Skeletal muscle satellite cell (primary cell): Measurements from ENCODE around the gene WNT2B.
A peak's percentile ranks its signal among the peaks of the same experiment; 100 is the strongest.

ENCODE experiments used
- H3K27me3 ChIP-seq: 2 replicates; pipeline ENCODE4 v1.7.0; 2013; ENCODE audit warnings: low read length; ENCODE audit not compliant: control insufficient read depth, insufficient read depth
- H3K36me3 ChIP-seq: 2 replicates; pipeline ENCODE4 v1.7.0; 2013; ENCODE audit warnings: mild to moderate bottlenecking, control low read depth, low read length; ENCODE audit not compliant: insufficient read depth
- H3K4me1 ChIP-seq: 2 replicates; pipeline ENCODE4 v1.7.0; 2013; ENCODE audit warnings: low read length; ENCODE audit not compliant: control insufficient read depth, insufficient read depth
- H3K4me2 ChIP-seq: 2 replicates; pipeline ENCODE4 v1.7.0; 2013; ENCODE audit warnings: mild to moderate bottlenecking, low read length
- H3K4me3 ChIP-seq: 2 replicates; pipeline ENCODE4 v1.7.0; 2013; ENCODE audit warnings: low read length
- H3K9ac ChIP-seq: 2 replicates; pipeline ENCODE4 v1.7.0; 2013; ENCODE audit warnings: mild to moderate bottlenecking, low read depth, low read length, moderate library complexity
- H3K9me3 ChIP-seq: replicated peaks from 2 replicates; pipeline ENCODE4 v1.7.0; 2013; ENCODE audit warnings: mild to moderate bottlenecking, control low read depth, low read length

The WNT2B gene

DNA sequence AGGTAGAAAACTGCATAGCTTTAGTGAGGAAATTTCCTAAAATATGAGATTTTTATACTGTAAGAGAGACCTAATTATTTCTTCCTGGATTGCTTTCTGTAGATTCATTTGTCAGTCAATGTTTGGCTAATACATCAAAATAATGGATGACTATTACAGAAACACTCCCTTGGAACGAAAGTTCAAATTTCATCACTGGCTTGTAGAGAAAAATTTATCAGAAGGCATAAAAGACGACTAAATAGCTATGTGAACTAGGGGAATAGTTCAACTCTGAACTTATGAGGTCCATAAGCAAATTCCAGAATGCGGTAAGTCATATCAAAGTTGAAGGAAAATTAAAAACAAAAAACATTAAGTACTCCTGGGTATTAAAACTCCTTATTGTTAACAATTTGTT is 36.0 kb downstream of the WNT2B start:
- Histone ChIP-seq H3K4me3 (peak overlapping the region; percentile 28), H3K4me2 (peak overlapping the region; percentile 67), H3K9me3 (no peaks in the 10 kb centered on the region), H3K9ac (peak overlapping the region; percentile 84), H3K27me3 (no peaks in the 10 kb centered on the region), H3K4me1 (peaks cover 37% of the 10 kb centered on the region), H3K36me3 (peaks cover 10% of the 10 kb centered on the region)

DNA sequence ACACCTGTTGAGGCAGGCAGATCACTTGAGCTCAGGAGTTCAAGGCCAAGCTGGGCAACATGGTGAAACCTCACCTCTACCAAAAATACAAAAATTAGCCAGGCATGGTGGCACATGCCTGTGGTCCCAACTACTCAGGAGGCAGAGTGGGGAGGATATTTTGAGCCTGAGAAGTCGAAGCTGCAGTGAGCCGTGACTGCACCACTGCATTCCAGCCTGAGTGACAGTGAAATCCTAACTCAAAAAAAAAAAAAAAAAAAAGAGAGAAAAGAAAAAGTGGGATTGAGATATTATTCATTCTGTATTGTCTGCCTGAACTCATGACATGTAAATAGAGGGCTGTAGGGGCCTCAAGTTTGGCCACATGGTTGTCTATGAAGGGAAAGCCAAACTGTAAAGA is 37.3 kb downstream of the WNT2B start:
- H3K4me2 ChIP-seq: no peak overlapping the region
- no peak overlapping the region for H3K4me3 ChIP-seq
- H3K27me3 ChIP-seq: no peaks in the 10 kb centered on the region
- H3K36me3 ChIP-seq: peaks cover 12% of the 10 kb centered on the region
- H3K9ac ChIP-seq: peak overlapping the region; percentile 84
- peaks cover 26% of the 10 kb centered on the region for H3K4me1 ChIP-seq
- no peaks in the 10 kb centered on the region for H3K9me3 ChIP-seq

DNA sequence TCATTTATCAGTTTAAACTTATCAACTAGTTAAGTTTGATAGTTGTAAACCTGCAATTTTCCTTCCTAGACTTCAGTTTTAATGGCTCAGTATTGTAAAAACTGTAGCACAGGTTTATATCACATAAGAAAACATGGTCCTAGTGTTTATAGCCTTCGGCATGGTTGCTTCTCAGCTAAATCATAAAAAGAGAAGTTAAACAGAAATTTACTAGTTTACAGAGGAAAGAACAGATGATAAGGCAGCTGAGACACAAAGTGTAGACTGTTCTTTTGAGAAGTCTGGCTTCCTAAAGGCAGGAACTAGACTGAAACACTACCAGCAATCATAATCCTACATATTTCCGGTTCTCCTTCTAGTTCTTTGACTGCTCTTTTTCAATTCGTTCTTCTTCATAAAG is 39.8 kb downstream of the WNT2B start:
- Histone ChIP-seq H3K4me1 (peaks cover 25% of the 10 kb centered on the region), H3K9me3 (no peaks in the 10 kb centered on the region), H3K27me3 (no peaks in the 10 kb centered on the region), H3K9ac (no peak overlapping the region), H3K4me3 (no peak overlapping the region), H3K36me3 (peaks cover 4% of the 10 kb centered on the region), H3K4me2 (no peak overlapping the region)

DNA sequence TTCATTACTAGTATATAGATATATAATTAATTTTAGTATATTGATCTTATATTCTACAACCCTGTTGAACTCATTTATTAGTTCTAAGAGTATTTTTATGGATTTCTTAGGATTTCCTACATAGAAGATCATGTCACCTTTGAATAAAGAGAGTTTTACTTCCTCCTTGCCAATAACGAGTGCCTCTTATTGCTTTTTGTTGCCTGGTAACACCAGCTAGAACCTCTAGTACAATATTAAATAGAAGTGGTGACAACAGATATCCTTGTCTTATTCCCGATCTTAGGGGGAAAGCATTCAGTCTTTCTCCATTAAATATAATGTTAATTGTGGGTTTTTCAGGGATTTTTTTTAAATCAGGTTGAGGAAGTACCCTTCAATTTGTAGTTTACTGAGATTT is 40.8 kb downstream of the WNT2B start:
- H3K4me1 ChIP-seq: peaks cover 17% of the 10 kb centered on the region
- no peaks in the 10 kb centered on the region for H3K27me3 ChIP-seq
- H3K36me3 ChIP-seq: peaks cover 4% of the 10 kb centered on the region
- H3K4me3 ChIP-seq: no peak overlapping the region
- no peak overlapping the region for H3K4me2 ChIP-seq
- no peak overlapping the region for H3K9ac ChIP-seq
- H3K9me3 ChIP-seq: no peaks in the 10 kb centered on the region

DNA sequence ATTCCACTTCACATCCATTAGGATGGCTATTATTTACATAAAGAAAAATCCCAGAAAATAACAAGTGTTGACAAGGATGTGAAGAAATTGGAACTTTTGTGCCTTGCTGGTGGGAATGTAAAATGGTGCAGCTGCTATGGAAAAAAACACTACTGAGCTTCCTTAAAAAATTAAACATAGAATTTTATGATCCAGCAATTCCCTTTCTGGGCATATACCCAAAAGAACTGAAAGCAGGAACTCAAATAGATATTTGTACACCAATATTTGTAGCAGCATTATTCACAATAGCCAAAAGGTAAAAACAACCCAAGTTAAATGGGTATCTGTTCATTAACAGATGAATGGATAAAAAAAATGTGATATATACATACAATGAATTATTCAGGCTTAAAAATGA is 45.6 kb downstream of the WNT2B start:
- H3K9ac ChIP-seq: no peak overlapping the region
- peaks cover 9% of the 10 kb centered on the region for H3K36me3 ChIP-seq
- H3K4me3 ChIP-seq: no peak overlapping the region
- H3K9me3 ChIP-seq: no peaks in the 10 kb centered on the region
- no peaks in the 10 kb centered on the region for H3K27me3 ChIP-seq
- peaks cover 10% of the 10 kb centered on the region for H3K4me1 ChIP-seq
- H3K4me2 ChIP-seq: no peak overlapping the region

DNA sequence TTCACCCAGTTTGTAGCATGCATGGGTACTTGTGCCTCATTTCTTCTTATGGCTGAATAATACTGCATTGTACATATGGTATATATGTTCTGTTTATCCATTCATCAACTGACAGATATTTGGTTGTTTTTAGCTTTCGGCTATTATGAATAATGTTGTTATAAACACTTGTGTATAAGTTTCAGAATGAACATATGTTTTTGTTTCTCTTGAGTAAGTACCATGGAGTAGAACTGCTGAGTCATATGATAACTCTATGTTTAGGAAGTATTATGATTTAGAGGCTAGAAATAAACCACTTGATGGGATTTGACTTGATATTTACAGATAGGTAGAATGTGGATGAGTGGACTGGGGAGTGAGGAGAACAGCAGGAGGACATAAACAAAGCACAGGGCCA is 48.6 kb downstream of the WNT2B start:
- no peak overlapping the region for H3K9ac ChIP-seq
- peaks cover 6% of the 10 kb centered on the region for H3K36me3 ChIP-seq
- no peak overlapping the region for H3K4me3 ChIP-seq
- H3K4me2 ChIP-seq: no peak overlapping the region
- H3K4me1 ChIP-seq: peaks cover 10% of the 10 kb centered on the region
- no peaks in the 10 kb centered on the region for H3K27me3 ChIP-seq
- no peaks in the 10 kb centered on the region for H3K9me3 ChIP-seq

DNA sequence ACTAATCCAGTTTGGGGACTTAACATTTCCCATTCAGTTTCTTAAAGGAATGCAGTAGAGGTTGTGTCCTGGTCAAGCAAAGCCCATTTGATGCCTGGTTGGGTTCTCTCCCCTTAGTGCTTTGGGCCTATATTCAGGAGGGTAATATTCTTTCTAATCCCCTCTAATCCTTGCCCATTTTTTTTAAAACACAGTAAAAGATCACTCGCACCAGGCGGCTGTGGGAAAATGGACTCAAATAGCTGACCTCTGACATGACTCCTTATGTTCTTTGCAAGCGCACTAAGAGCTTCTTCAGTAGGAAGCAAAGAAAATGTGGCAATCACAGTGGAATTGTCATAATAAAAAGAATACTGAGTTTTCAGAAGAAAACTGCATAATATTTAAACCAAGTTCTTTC is 49.9 kb downstream of the WNT2B start:
- Histone ChIP-seq H3K9ac (no peak overlapping the region), H3K4me1 (peaks cover 10% of the 10 kb centered on the region), H3K4me3 (no peak overlapping the region), H3K27me3 (no peaks in the 10 kb centered on the region), H3K4me2 (no peak overlapping the region), H3K9me3 (no peaks in the 10 kb centered on the region), H3K36me3 (peaks cover 6% of the 10 kb centered on the region)

DNA sequence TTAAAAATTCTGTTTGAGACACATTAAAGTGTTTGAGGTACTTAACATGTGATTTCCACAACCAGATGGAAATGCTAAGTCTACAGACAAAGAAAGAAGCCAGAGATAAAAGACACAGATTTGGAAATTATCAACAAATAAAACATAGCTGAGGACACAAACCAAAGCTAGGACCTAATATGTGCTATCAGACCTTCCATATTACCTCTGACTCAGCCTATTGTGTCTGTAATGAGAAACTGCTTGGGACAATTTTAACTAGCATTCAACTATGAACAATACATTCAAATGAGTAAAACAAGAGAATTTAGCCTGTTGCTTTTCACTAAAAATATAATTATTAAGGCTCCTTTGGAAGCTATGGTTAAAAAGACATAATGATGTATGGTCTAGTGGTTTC is 54.6 kb downstream of the WNT2B start:
- no peaks in the 10 kb centered on the region for H3K27me3 ChIP-seq
- H3K4me3 ChIP-seq: no peak overlapping the region
- peaks cover 3% of the 10 kb centered on the region for H3K36me3 ChIP-seq

DNA sequence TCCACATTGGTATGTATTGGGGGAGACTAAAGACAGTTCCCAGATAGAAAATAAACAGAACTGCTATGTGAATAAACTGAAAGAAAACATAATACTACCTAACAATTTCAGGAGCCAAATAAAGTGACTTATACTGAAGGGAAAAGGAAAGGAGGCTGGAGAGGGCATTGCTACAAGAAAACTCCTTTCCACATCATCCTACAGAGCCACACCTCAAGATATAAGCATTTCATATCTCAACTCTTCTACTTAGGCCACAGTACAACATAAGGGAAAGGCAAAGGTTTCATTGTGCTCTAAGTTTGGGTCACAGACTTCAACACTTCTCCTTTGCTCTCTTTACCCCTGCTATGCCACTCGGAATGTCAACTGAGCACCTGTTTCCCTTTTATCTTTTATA is 55.3 kb downstream of the WNT2B start:
- Histone ChIP-seq H3K27me3 (no peaks in the 10 kb centered on the region), H3K9me3 (no peaks in the 10 kb centered on the region), H3K9ac (no peak overlapping the region), H3K4me3 (no peak overlapping the region), H3K36me3 (peaks cover 4% of the 10 kb centered on the region), H3K4me2 (no peak overlapping the region), H3K4me1 (no peaks in the 10 kb centered on the region)

More for the DNA sequence above, 54.6 kb downstream of the WNT2B start:
- Histone ChIP-seq H3K9ac (no peak overlapping the region), H3K9me3 (no peaks in the 10 kb centered on the region), H3K4me1 (no peaks in the 10 kb centered on the region), H3K4me2 (no peak overlapping the region)

DNA sequence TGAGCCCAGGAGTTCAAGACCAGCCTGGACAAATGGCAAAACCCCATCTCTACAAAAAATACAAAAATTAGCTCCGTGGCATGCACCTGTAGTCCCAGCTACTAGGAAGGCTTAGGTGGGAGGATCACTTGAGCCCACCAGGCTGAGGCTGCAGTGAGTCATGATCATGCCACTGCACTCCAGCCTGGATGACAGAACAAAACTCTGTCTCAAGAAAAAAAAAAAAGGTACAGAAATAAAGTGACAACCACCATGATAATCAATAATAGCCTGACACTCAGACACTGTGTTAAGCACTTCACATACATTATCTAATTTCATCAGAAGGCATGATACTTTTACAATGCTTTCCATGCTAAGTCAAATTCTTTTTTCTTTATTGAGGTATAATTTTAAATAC is 57.0 kb downstream of the WNT2B start:
- no peaks in the 10 kb centered on the region for H3K4me1 ChIP-seq
- no peaks in the 10 kb centered on the region for H3K9me3 ChIP-seq
- H3K4me3 ChIP-seq: no peak overlapping the region
- no peak overlapping the region for H3K9ac ChIP-seq
- no peaks in the 10 kb centered on the region for H3K27me3 ChIP-seq
- H3K4me2 ChIP-seq: no peak overlapping the region
- H3K36me3 ChIP-seq: peaks cover 8% of the 10 kb centered on the region

DNA sequence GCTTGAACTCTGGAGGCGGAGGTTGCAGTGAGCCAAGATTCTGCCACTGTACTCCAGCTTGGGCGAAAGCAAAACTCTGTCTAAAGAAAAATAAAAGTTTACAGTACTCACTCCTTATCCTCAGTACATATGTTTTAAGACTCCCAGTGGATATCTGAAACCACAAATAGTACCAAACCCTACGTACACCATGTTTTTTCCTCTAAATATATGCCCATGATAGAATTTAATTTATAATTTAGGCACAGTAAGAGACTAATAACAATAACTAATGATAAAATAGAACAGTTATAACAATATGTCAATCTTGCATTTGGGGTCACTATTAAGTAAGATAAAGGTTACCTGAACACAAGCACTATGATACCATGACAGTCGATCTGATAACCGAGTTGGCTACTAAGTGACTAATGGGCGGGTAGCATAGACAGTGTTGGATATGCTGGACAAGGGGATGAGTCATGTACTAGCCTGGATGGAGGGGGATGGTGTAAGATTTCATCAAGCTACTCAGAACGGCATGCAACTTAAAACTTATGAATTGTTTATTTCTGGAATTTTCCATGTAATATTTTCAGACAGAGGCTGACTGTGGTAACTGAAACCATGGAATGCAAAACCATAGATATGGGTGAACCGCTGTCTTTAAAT is 66.5 kb downstream of the WNT2B start:
- H3K4me1 ChIP-seq: peaks cover 10% of the 10 kb centered on the region
- H3K4me3 ChIP-seq: no peak overlapping the region
- no peak overlapping the region for H3K9ac ChIP-seq
- H3K27me3 ChIP-seq: no peaks in the 10 kb centered on the region
- H3K9me3 ChIP-seq: no peaks in the 10 kb centered on the region
- H3K4me2 ChIP-seq: peak overlapping the region; percentile 32
- H3K36me3 ChIP-seq: peaks cover 28% of the 10 kb centered on the region

DNA sequence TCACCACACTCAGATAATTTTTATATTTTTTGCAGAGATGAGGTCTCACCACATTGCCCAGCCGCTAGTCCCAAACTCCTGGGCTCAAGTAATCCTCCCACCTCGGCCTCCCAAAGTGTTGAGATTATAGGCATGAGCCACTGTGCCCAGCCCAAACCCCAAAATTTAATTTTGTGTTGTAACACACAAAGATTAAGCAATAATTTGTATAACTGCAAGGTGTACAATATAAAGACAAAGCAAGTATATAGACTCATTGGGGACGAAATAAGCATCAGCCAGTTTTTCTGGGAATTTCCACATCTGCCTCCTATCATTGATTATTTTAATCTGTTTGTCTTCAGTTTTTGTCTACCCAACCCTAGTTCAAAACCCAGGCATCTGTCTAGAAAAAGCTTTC is 67.5 kb downstream of the WNT2B start:
- no peaks in the 10 kb centered on the region for H3K9me3 ChIP-seq
- H3K36me3 ChIP-seq: peaks cover 31% of the 10 kb centered on the region
- H3K4me3 ChIP-seq: no peak overlapping the region
- H3K4me1 ChIP-seq: peaks cover 10% of the 10 kb centered on the region
- no peak overlapping the region for H3K4me2 ChIP-seq
- H3K9ac ChIP-seq: no peak overlapping the region
- H3K27me3 ChIP-seq: no peaks in the 10 kb centered on the region
